Heart left ventricle (tissue), 16 donors: ENCODE measurements around the gene TOX2. TPM values are rescaled to one million over a fixed set of nuclear protein-coding genes. Genes with fewer than 3 reads are reported as not detected.

Experiments
- ATAC-seq, 4 donors: fragments of 200-7000 bp; cut with Tn5 transposase; one replicate each; pipeline ENCODE4 v1.9.1; 2020 to 2022; ENCODE audit warnings: moderate library complexity in 4 of 4, mild to moderate bottlenecking in 3 of 4, moderate number of reproducible peaks in 1 of 4
- DNase-seq, 5 donors: peaks; one replicate each; pipeline ENCODE4 v3.0.0-alpha.2; 2020
- H3K27ac ChIP-seq, 12 donors: fragments of 200-600 bp; sonication (generic) in 4 of 12; one replicate each; pipeline versions ENCODE4 v1.5.0 to v1.8.0; 2016 to 2022; ENCODE audit warnings: mild to moderate bottlenecking in 2 of 12
- H3K27me3 ChIP-seq, 9 donors: fragments of 200-600 bp; sonication (generic) in 2 of 9; one replicate each; pipeline versions ENCODE4 v1.5.1 to v1.8.0; 2016 to 2022; ENCODE audit warnings: mild to moderate bottlenecking in 3 of 9
- H3K36me3 ChIP-seq, 9 donors: fragments of 200-600 bp; sonication (generic) in 2 of 9; one replicate each; pipeline versions ENCODE4 v1.5.0 to v1.8.0; 2018 to 2022; ENCODE audit warnings: mild to moderate bottlenecking in 2 of 9
- H3K4me1 ChIP-seq, 12 donors: fragments of 200-600 bp; sonication (generic) in 4 of 12; one replicate each; pipeline versions ENCODE4 v1.5.0 to v1.8.0; 2016 to 2022; ENCODE audit warnings: mild to moderate bottlenecking in 3 of 12
- H3K4me3 ChIP-seq, 12 donors: fragments of 200-600 bp; sonication (generic) in 4 of 12; one replicate each; pipeline versions ENCODE4 v1.5.0 to v1.8.0; 2017 to 2022; ENCODE audit warnings: mild to moderate bottlenecking in 9 of 12, moderate library complexity in 4 of 12
- H3K9me3 ChIP-seq, 12 donors: fragments of 200-600 bp; sonication (generic) in 4 of 12; one replicate each; pipeline versions ENCODE4 v1.5.0 to v1.8.0; 2016 to 2022; ENCODE audit warnings: mild to moderate bottlenecking in 1 of 12
- POLR2A ChIP-seq, 2 donors: fragments of 450-650 bp; IDR thresholded peaks; one replicate each; pipeline ENCODE4 v1.6.1; 2017; ENCODE audit warnings: antibody characterized with exemption in 2 of 2, mild to moderate bottlenecking in 2 of 2, moderate library complexity in 2 of 2
- WGBS, 4 donors: extraction: QIAGEN DNeasy Blood & Tissue Kit in 2 of 4; methylation state at CpG; one replicate each; pipeline versions ENCODE4 v1.1.5 to v1.1.7; 2013 to 2018; 5-methylcytosine and 5-hydroxymethylcytosine counted together
- intact Hi-C, 10 donors: fragments of 100-400 bp; cut with DNase I; formaldehyde crosslinking; loops; one replicate each; pipeline versions ENCODE4 v1.11.1 to v1.14.2; 2022
- polyA plus RNA-seq, 2 donors: library from polyadenylated mRNA; stranded (reverse); fragments of 200-250 nt; gene quantifications; one replicate each; pipeline ENCODE4 v1.2.3, GENCODE V29; 2013
- total RNA-seq, 9 donors: library from RNA; depleted of rRNA in 2 of 9; stranded (reverse); fragments of >200 nt in 2 of 9; fragmentation: NEBNext Ultra II Directional in 3 of 9; extraction: Animal tissue kit (Norgen Biotek cat#: 25700) in 3 of 9; gene quantifications; one replicate each; pipeline versions ENCODE4 v1.1.0 to v1.2.4, GENCODE V29; 2016 to 2023
- TF ChIP-seq, protein P1 (sequence below), 12 donors: fragments of 200-600 bp; sonication (generic) in 4 of 12; IDR thresholded peaks; one replicate each; pipeline versions ENCODE4 v1.5.0 to v1.8.0; 2018 to 2022; ENCODE audit warnings: antibody characterized with exemption in 12 of 12, mild to moderate bottlenecking in 5 of 12
- donor health status: ischemic (EF 13 %, LVEDD 7.1; RV severe dilation, severe dysfunction).
- donor health status: healthy with polysubstance abuse.
- donor health status: DM: no; HTN: yes; CAD: no.
- donor health status: DM: no; HTN: no; CAD: no.
- donor health status: ischemic (EF 25% LVEDD 6.9; RV normal size, moderate dysfunction).
- donor health status: ischemic (EF 25% LVEDD 5.7; RV mildly dilated, moderate dysfunction).
- donor health status: healthy.
- donor health status: DM: yes; HTN: yes; CAD: no.
- donor health status: ischemic (EF 35%, LVEDD 5.7; RV mildly dilated, moderate dysfunction).
- donor health status: nonischemic (EF 11% LVEDD 7.7; RV severe dilation, severe dysfunction).
- donor health status: DM: yes; HTN: yes; CAD: no.
- donor health status: PGD.
- donor health status: ischemic (EF 29% LVEDD 5.4; RV normal size, mild dysfunction).
- donor health status: nonischemic (EF 23%, LVEDD 6.1; RV moderate dilation, normal function).

The TOX2 gene
- total and polyA plus RNA-seq, 11 donors = 0.53 to 3.0 (median 0.91) TPM

DNA sequence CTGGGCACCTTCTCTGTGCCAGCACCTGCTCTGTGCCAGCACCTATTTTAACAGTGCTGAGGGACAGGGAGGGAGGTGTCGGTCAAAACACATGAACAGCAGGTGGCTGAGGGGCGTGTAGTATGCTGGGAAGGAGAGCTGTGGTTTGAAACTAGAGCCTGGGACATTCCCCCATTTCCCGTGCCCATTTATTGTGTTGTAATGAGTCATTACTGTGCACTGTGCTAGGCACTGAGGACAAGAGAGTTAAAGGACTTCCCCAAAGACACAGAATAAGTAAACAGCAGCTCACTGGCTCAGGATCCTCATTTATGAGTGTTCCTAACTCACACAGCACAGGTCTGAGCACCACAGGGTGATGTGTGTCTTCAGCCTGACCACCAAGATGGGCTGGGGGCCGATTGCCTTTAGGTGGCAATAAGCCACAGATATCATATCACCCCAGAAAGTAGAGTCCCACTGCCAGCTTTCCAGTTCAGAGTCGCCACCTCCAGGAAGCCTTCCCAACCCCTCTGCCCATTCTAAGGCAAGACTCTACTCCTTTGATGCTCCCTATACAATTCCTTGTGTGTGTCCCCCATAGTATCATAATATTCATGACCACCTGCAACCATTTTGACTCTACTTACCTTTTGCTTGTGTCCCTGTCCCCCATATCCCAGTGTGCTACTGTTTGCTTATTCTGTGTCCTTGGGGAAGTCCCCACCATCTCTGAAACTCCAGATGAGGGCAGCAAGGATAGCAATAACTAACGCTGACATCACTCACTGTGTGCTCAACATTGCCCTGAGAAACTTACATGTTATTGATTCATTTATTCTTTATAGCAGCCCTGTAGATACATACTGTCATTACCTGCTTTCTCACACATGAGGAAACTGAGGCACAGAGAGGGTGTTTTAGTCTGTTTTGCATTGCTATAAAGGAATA is 87.3 kb downstream of the TOX2 start:
- intact Hi-C loops = no loop called here
- TF ChIP-seq POLR2A (IDR thresholded peaks at IDR 0.05) = no peak
- TF ChIP-seq, protein P1, sequence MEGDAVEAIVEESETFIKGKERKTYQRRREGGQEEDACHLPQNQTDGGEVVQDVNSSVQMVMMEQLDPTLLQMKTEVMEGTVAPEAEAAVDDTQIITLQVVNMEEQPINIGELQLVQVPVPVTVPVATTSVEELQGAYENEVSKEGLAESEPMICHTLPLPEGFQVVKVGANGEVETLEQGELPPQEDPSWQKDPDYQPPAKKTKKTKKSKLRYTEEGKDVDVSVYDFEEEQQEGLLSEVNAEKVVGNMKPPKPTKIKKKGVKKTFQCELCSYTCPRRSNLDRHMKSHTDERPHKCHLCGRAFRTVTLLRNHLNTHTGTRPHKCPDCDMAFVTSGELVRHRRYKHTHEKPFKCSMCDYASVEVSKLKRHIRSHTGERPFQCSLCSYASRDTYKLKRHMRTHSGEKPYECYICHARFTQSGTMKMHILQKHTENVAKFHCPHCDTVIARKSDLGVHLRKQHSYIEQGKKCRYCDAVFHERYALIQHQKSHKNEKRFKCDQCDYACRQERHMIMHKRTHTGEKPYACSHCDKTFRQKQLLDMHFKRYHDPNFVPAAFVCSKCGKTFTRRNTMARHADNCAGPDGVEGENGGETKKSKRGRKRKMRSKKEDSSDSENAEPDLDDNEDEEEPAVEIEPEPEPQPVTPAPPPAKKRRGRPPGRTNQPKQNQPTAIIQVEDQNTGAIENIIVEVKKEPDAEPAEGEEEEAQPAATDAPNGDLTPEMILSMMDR (IDR thresholded peaks at IDR 0.05) = no peak
- DNase-seq = peak in 1 of 5 donors; percentile 2
- Histone ChIP-seq H3K27me3 (peaks cover 0 to 9% (median 0%) of the 10 kb centered on the region in 9 donors), H3K27ac (no peak overlapping the region), H3K36me3 (no peaks in the 10 kb centered on the region), H3K9me3 (no peaks in the 10 kb centered on the region), H3K4me3 (no peak overlapping the region), H3K4me1 (peaks cover 0 to 5% (median 0%) of the 10 kb centered on the region in 12 donors)
- ATAC-seq = peak in 2 of 4 donors; percentile 34 to 40
- 69 to 73% (median 71%) methylated on average over 6 of the region's 6 CpGs for WGBS, 4 donors

GRCh38 chr20:44002861-44003260 is 88.2 kb downstream of the TOX2 start:
- no peak for TF ChIP-seq POLR2A (IDR thresholded peaks at IDR 0.05)
- no peak overlapping the region for H3K27ac ChIP-seq
- no peak overlapping the region for H3K4me3 ChIP-seq
- 88 to 100% (median 93%) methylated on average over 1 of the region's 1 CpG for WGBS, 4 donors
- H3K9me3 ChIP-seq = no peaks in the 10 kb centered on the region
- DNase-seq (peak in 1 of 5 donors; percentile 1), ATAC-seq (no peak)
- H3K27me3 ChIP-seq = peaks cover 0 to 9% (median 0%) of the 10 kb centered on the region in 9 donors
- peaks cover 0 to 5% (median 0%) of the 10 kb centered on the region in 12 donors for H3K4me1 ChIP-seq
- H3K36me3 ChIP-seq = no peaks in the 10 kb centered on the region
- intact Hi-C loops = no loop called here

DNA sequence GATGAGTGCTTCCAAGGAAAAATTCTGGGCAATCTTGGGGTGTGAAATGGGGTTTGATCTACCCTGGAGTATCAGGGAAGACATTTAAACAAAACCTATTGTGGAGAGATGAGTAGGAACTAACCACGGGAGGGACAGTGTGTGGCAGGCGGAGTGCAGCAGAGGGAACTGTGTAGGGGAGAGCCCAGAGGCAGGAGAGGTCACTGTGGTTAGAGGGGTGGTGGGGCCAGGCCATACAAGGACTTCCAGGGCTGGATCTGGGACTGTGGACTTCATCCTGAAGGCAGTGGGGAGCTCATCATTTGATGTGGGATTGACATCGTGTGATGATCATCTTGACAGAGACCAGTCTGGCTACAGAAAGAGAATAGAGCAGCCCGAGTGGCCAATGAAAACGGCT is 89.0 kb downstream of the TOX2 start:
- no peak overlapping the region for H3K4me3 ChIP-seq
- DNase-seq (peak in 1 of 5 donors; percentile 2), ATAC-seq (no peak)
- intact Hi-C loops = no loop called here
- peaks cover 0 to 5% (median 0%) of the 10 kb centered on the region in 12 donors for H3K4me1 ChIP-seq
- no peaks in the 10 kb centered on the region for H3K9me3 ChIP-seq
- peaks cover 0 to 9% (median 0%) of the 10 kb centered on the region in 9 donors for H3K27me3 ChIP-seq
- no peak overlapping the region for H3K27ac ChIP-seq
- H3K36me3 ChIP-seq = no peaks in the 10 kb centered on the region
- WGBS, 4 donors = 78 to 88% (median 83%) methylated on average over 5 of the region's 5 CpGs
- TF ChIP-seq, protein P1 (IDR thresholded peaks at IDR 0.05) = no peak
- TF ChIP-seq POLR2A (IDR thresholded peaks at IDR 0.05) = no peak

DNA sequence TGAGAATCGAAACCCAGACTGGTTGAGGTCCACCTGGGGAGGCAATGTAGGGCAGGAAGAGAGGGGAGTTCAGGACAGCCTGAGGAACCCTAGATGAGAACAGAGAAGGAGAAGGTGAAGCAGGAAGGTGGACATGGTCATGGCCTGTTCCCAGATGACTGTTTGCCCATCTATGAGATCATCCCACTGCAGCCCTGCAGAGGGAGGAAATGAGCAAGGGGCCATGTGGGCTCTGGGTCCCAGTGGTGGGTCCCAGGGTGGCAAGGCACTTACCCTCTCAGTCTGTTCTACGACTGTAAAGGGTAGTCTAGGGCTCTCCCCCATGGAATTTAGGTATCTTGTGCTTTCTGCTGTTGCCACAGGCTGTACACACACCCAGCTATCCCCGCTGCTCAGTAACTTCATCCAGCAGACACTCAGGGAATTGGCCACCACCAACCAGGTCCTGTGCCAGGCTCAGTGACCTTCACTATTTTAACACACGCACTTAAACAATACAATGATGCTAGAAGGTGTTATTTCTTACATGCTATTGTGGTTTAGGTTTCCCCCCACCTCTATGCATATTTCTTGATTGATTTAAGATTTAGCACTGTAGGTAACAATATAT is 89.8 kb downstream of the TOX2 start:
- 50 to 75% (median 68%) methylated on average over 4 of the region's 4 CpGs for WGBS, 4 donors
- DNase-seq = peak in 1 of 5 donors; percentile 16
- TF ChIP-seq POLR2A (IDR thresholded peaks at IDR 0.05) = no peak
- TF ChIP-seq, protein P1 (IDR thresholded peaks at IDR 0.05) = no peak
- Histone ChIP-seq H3K4me1 (peaks cover 0 to 7% (median 0%) of the 10 kb centered on the region in 12 donors), H3K9me3 (no peaks in the 10 kb centered on the region), H3K36me3 (no peaks in the 10 kb centered on the region), H3K27me3 (peaks cover 0 to 9% (median 0%) of the 10 kb centered on the region in 9 donors), H3K27ac (no peak overlapping the region), H3K4me3 (no peak overlapping the region)
- intact Hi-C loops = no loop called here
- peak; percentile 77 to 86 (median 82) for ATAC-seq
